NCI-H2107 (cell line): ENCODE results near the gene CYP27B1.
"Not testable (repeated sequence)": the region's sequence is repeated elsewhere in the genome, so short reads cannot be mapped to it uniquely, and the experiment has no call there.

Source experiments
- DNase-seq: peaks from one replicate; lab custom pipeline; 2025; lab: John Stamatoyannopoulos, UW

CYP27B1 gene

DNA sequence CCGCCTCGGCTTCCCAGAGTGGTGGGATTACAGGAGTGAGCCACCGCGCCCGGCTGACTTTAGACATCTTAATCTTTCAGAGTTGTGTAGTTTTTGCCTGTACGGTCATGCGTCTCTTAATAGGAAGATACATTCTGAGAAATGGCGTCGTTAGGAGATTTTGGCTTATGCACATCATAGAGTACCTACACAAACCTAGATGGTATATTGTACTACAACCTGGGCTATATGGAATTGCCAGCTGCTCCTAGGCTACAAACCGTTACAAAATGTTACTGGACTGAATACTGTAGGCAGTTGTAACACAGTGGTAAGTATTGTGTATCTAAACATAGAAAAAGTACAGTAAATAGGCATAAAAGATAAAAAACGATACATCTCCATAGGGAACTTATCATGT is 17.0 kb upstream of the CYP27B1 start:
- DNase-seq: no peak

DNA sequence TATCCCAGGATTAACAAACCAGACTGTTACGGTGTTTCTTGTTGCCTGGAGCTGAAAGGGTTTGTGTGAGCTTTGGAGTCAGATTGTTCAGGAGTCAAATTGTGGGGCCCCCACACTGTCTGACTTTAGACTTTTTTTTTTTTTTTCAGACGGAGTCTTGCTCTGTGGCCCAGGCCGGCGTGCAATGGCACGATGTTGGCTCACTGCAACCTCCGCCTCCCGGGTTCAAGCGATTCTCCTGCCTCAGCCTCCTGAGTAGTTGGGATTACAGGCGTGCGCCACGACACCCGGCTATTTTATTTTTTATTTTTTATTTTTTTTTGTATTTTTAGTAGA is 16.6 kb upstream of the CYP27B1 start:
- no peak for DNase-seq

DNA sequence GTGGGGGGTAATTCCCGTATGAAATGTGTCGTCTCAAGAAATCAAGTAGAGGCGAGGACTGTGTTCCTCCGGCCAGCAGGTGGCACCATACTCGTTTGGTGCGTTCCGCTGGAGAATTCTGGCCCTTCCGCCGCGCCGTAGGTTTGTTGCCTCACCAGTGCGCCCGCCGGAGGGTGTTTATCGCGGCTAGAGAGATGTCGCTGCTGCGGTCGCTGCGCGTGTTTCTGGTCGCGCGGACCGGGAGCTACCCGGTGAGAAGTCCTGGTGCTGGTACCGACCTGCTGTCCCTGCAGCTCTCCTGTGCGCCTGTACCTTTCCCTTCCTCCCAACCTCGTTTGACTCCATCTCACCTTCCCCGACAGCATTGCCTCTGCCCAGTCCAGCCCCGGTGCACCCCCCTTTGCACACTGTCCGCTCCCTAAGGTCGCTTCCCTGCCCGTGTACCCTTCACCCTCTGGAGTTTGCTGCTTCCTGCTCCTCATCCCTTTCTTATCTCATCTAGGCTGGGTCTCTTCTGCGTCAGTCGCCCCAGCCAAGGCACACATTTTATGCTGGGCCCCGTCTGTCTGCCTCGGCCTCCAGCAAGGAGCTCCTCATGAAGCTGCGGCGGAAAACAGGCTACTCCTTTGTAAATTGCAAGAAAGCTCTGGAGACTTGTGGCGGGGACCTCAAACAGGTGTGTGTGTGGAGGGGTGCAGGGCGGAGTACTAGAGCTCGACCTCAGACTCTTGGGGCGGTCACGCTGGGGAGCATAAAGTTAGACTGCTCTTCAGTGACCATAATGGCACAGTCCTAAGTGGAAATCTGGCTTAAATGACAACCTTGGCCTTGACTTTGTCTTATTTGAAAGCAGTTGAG is 16.0 kb upstream of the CYP27B1 start, which contains the start of gene TSFM:
TSFM (plus strand) TSS at position 180 of the 858 bp plus-strand sequence; CDS start at position 195, 15 bp downstream.
- peak; percentile 95 for DNase-seq

DNA sequence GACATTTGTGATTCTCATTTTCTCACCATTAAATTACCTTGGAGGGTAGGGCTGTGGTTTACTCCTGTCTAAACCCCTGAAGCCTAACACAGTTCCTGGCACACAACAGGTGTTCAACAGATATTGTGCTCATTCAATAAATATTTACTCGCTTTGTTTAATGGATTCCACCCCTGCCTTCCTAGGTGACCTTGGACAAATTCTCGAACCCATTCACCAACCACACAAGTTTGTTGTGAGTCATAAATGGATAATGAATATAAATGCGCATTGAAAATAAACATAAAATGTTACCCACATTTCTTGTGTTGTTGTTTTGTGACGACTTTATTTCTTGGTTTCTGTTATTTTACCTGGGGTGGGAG is 15.3 kb upstream of the CYP27B1 start:
- no peak for DNase-seq

DNA sequence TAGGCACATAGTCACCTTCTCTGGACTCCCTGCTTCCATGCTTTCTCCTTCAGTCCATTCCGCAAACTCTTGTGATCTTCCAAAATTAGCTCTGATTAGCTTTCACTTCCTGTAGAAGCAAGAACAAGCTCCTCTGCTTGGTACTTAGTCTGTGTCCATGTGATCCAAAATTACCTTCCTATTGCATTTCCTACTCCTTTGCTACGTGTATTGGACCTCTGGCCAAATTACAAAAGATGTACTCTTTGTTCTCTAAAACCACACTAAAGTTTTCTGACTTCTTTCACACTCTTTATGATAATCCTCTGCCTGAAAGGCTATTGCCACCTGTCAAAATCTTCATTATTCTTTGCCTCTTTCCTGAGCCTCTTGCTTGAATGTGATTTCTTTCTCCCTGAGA is 14.9 kb upstream of the CYP27B1 start:
- DNase-seq: no peak

DNA sequence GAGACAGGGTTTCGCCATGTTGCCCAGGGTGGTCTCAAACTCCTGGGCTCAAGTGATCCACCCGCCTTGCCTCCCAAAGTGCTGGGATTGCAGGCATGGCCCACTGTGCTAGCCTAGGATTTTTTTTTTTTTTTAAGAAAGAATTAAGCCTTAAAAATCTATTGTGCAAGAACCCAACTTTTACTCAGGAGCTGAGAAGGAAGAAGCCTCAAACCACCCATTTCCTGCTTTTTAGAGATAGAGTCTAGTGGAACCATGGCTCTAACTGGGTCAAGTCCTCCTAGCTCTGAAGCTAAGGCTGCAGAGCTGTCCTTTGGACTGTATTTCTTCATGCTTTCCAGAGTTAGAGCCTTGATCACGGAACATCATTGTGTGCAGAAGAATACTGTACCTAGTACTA is 14.4 kb upstream of the CYP27B1 start:
- no peak for DNase-seq

DNA sequence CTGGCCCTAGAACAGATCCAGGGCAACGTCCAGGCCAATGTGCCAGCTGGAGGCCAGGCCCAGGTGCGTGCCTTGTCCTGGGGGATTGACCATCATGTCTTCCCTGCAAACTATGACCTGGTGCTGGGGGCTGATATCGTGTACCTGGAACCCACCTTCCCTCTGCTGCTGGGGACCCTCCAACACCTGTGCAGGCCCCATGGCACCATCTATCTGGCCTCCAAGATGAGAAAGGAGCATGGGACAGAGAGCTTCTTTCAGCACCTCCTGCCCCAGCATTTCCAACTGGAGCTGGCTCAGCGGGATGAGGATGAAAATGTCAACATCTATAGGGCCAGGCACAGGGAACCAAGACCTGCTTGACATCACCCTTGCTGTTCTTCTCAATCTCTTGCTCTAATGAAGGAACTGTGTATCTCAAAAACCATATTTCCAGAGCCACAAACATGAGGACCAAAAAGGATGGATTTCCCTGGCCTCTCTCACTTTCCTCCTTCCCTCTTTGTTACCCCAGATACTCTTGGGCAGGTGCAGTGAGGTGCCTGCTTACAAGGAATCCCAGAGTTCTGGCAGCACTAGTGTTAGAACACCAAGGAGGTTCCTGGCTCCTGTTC is 13.5 kb upstream of the CYP27B1 start:
- no peak for DNase-seq

DNA sequence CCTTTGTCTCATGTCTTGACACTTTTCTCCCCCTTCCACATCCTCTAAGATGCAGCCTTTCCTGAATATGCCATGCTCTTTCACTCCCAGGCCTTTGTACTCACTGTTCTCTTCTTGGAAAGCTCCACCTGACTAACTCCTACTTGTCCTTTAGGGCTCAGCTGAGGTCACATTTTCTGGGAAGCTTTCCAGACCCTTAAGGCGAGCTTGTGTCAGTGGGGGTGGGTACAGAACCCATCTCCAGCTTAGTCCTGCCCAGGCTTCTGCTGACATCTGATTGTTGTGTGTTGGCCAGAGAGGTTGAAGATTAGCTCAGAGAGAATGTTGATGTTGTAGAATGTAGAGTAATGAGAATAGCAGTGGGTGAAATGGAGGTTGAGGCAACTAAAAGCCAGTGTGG is 12.9 kb upstream of the CYP27B1 start:
- no peak for DNase-seq

DNA sequence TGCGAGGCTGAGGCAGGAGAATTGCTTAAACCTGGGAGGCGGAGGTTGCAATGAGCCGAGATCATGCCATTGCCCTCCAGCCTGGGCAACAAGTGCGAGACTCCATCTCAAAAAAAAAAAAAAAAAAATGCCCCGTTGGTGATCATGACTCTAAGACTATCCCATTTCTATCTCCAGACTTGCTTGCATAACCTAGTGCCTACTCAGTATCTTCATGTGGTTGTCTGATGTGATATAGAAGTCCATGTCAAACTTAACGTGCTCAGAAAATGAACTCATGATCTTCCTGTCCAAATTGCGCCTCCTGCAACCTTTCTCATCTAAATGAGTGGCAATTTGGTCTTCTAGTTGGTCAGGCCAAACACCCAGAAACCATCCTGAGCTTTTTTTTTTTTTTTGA is 11.0 kb upstream of the CYP27B1 start:
- DNase-seq: no peak

DNA sequence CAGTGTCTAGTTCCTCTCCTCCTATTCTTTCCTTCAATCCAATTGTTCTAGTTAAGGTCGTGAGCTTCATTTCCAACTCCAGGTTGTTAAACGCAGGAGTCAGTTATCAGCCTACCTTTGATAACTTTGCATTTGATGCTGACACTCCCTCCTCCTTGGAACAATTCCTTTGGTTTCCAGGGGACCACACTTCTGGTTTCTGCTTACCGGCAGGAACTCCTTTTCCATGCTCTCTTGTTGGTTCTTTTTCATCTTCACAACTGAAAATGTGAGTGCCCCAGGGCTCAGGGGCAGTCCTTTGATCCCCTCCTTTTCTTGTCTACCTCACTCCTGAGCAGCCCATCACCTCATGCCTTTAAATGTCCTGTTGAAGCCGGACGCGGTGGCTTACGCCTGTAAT is 10.5 kb upstream of the CYP27B1 start:
- no peak for DNase-seq

DNA sequence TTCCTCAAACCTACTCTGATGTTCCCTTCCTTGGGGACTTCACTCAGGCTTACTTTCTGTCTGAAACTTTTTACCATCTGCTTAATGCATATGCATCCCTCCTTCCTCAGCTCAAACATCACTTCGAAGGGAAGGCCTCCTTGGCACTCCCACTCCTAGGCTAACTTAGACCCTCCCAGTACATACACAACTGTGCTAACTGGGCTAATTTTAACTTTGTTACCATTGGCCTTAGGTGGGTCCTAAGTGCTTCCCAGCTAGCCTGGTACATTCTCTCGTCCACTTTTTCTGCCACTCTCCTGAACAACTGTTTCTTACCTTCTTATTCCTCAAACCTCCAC is 9.3 kb upstream of the CYP27B1 start:
- DNase-seq: no peak

DNA sequence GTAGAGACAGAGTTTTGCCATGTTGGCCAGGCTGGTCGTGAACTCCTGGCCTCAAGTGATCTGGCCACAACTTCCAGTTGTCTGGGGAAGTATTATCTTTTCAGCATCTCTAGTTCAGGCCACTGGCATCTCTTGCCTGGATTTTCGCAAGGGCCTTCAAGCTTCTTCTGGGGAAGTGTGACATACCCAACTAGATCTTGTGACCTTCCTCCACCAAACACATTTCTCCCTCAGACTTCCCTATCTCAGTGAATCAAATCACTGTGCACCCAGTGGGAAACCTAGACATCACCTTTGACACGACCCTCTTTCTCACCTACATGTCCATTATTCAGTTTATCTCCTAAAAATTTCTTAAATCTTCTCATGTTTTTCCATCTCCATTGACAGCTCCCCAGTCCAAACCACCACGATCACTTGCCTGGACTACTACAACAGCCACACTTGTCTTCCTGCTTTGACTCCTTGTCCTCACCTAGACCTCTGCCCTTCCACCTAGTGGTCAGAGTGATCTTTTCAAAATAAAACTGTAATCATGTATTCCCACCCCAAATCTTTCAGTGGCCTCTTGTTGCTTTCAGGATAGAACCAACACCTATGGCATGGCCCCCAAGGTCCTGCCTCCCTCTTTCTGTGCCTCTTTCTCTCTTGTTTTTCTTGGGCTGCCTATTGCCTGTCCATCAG is 8.8 kb upstream of the CYP27B1 start:
- no peak for DNase-seq

DNA sequence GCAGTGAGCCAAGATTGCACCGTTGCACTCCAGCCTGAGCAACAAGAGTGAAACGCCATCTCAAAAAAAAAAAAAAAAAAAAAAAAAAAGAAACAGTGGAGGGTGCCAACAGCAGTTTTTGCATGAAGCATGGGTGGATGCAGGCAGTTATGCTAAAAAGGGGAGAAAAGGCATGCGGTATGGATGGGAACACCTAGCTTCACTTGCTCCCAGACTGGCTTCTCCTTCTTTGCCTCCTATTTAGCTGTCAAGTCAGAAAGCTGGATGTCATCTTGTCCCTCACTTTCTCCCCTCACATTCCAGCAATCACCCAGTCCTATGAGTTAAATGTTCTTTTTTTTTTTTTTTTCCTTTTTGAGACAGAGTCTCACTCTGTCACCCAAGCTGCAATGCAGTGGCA is 8.2 kb upstream of the CYP27B1 start:
- DNase-seq: no peak

DNA sequence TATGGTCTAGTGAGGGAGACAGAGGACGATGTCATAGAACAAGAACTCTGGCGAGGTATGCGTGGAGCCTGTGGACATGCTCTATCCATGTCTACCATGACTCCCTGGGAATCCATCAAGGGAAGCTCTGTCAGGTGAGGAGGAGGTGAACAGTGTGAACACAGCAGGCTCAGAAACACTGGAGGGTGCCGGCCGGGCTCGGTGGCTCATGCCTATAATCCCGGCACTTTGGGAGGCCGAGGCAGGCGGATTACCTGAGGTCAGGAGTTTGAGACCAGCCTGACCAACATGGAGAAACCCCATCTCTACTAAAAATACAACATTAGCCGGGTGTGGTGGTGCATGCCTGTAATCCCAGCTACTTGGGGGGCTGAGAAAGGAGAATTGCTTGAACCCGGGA is 7.8 kb upstream of the CYP27B1 start:
- not testable (repeated sequence) for DNase-seq

DNA sequence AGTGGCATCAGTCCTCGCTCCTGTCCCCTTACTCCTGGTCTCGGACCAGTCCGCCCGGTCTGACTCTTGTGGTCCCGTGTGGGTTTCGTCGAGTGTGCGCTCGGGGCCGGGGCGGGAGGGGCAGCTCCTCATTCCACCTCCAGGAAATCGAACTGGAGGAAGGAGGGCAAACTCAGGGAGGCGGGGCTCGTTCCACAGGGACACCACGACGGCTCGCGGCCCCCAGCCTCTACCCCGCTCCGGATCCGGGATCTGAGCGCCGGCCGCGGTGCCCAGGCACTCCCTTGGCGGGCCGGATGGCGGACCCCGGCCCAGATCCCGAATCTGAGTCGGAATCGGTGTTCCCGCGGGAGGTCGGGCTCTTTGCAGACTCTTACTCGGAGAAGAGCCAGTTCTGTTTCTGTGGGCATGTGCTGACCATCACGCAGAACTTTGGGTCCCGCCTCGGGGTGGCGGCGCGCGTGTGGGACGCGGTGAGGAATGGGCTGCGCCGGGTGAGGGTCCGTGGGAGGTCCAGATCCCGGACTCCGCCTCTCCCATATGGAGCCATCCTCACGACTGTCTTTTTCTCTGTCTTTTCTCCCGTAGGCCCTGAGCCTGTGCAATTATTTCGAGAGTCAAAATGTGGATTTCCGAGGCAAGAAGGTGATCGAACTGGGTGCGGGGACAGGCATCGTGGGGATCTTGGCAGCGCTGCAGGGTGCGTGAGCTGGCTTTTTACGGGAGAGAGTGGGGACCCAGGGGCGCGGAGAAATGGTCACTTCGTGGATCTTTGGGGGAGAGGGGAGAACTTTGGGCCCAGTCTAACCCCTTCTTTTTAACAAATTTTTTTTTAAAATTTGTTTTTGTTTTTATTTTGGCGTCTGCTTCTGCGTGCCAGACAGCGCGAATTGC is 5.8 kb upstream of the CYP27B1 start, which contains the start of gene EEF1AKMT3:
EEF1AKMT3 (plus strand) TSS at position 186 of the 894 bp plus-strand sequence; CDS start at position 297, 111 bp downstream.
- DNase-seq: no peak

DNA sequence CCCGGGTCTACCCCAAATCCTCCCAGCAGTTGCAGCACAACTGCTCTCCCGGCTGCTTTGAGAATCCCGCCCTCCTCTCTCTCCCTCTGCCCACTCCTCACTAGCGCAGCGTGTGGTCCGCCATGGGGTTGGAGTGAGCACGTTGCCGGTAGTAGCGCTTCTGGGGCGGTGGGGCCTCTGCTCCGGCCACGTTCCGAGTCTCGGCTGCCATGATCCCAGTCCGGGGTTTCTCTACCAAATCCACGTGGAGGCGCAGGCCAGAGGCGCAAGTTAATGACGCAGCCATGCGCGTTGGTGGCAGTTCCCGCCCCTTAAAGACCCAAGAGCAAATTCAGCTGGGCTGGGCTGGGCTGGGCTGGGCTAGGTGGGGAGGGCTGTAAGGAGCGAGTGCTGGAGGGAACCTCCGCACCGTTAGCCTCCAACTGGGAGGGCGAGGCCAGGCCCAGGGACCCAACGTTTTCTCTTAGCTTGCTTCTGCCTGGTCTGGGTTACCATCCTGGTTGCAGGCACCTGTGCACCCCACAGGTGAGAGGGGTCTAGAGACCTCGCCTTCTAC is 5.1 kb upstream of the CYP27B1 start, which contains the start of gene METTL1:
METTL1 (minus strand) TSS at position 233 of the 556 bp plus-strand sequence; CDS start at position 211, 22 bp downstream.
- DNase-seq: peak; percentile 94

DNA sequence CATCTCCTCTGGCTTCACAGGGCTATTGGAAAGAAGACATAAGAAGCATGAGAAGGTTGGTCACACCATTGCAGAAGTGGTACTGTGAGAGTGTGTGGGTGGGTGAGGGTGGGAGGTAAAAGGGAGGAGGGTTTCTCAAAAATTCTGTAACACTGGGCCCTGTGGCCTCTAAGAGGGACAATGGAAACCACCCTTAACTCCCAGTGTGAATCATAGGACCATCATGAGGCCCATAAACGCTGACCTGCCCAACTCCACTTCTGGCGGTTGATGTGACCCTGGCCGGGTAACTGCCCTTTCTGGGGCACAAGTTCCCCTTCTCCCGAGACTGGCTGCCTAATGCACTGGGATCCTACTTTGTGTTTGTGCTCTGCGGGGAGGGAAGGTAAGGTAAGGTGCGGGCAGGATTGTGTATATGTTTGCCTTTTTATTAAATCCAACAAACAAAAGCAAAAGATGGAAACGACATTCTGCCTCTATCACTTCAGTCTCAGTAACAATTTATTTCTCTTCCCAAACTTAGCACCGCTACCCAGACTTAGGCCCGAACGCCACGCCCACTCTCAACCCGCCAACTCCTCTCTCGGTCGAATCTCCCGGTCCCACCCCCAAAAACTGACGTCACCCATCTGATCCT is 4.5 kb upstream of the CYP27B1 start:
- peak; percentile 76 for DNase-seq

DNA sequence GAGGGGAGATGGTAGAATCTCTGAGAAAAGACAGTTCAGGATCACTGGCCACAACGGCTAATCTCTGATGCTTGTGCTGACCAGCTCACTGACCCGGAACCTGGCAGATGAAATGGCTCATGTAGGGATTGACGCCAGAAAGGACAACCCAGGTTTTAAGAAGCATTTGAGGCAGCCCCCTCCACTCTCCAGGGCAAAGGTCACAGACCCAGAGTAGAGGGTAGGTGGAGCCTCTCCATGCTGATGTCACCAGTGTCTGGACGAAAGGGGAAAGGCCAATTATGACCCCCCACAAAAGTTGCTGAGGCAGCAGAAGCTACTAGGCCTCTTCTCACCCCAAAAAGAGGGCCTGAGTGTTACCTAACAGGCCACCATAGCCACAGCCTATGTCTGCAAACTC is 3.9 kb upstream of the CYP27B1 start:
- DNase-seq: no peak

DNA sequence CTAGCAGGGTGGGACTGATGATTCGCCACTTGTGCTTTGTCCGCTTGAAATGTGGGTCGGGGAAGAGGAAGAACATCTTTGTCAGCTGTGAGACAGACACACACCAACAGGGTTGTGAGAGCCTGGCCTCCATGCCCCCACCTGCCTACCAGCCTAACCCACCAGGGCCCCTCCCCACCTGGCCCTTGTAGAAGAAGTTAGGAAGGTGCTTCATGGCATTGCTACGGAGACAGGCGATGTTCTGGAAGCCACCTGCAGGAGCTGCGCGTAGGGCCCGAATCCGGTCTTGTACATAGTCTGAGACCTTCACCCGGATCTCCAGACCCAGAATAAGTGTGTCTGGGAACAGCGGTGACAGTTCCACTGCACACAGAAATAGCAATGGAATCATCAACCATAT is 2.7 kb upstream of the CYP27B1 start:
- no peak for DNase-seq

DNA sequence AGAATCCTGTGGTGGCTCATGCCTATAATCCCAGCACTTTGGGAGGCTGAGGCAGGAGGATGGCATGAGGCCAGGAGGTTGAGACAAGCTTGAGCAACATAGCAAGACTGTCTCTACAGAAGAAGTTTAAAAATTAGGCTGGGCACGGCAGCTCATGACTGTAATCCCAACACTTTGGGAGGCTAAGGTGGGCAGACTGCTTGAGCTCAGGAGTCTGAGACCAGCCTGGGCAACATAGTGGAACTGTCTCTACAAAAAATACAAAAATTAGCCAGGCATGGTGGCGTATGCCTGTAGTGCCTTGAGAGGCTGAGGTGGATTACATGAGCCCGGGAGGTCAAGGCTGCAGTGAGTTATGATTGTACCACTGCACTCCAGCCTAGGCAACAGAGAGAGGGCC is 998 bp upstream of the CYP27B1 start:
- no peak for DNase-seq

DNA sequence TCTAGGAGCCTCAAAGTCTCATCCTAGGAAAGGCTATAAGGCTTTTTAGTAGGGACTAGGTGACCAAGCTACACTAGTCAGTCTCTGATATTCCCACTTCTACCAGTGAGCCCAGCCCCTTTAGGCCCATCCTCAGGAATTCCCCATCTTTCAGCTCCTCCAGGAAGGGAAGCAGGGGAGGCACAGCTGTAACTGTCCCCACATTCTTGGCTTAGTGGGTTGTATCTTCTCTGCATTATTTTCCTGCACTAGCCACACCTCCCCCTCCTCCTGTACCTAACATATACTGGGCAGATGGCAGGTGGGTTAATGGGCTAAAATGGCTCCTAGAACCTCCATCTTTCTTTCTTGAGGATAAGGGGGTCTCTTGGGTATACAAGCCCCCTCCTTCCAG is 424 bp upstream of the CYP27B1 start:
- DNase-seq: no peak
